Limb (tissue), 2 donors: ENCODE data around the gene ERVFRD-1.
A peak's percentile ranks its signal among the peaks of the same experiment; 100 is the strongest.

Source experiments
- DNase-seq, 2 donors: peaks; one replicate each; pipeline ENCODE4 v3.0.0-alpha.2; 2016; ENCODE audit errors: extremely low spot score in 2 of 2

Gene ERVFRD-1

GRCh38 chr6:11110921-11111768 lies at the start of gene ERVFRD-1:
ERVFRD-1 (minus strand) TSS chr6:11111725; CDS start chr6:11105310, 6,415 bp downstream.
- no peak for DNase-seq

GRCh38 chr6:11160199-11160598 lies 48.7 kb upstream of the ERVFRD-1 start:
- DNase-seq, result no peak

- no peak for DNase-seq
Observed at GRCh38 chr6:11155589-11155988, 44.1 kb upstream of the ERVFRD-1 start.

- DNase-seq, result no peak
Observed at GRCh38 chr6:11153447-11153846, 41.9 kb upstream of the ERVFRD-1 start.

GRCh38 chr6:11152581-11152980 lies 41.1 kb upstream of the ERVFRD-1 start:
- DNase-seq, result no peak

- no peak for DNase-seq
Observed at GRCh38 chr6:11151488-11151887, 40.0 kb upstream of the ERVFRD-1 start.

GRCh38 chr6:11149551-11149950 lies 38.0 kb upstream of the ERVFRD-1 start:
- DNase-seq, result no peak

- no peak for DNase-seq
Observed at GRCh38 chr6:11146117-11146826, 34.7 kb upstream of the ERVFRD-1 start.

- DNase-seq, result peak; percentile 48 to 78
Observed at GRCh38 chr6:11144393-11144851, 32.9 kb upstream of the ERVFRD-1 start.

- no peak for DNase-seq
Observed at GRCh38 chr6:11143394-11144371, 32.2 kb upstream of the ERVFRD-1 start.

- no peak for DNase-seq
Observed at GRCh38 chr6:11142296-11143027, 30.9 kb upstream of the ERVFRD-1 start.

GRCh38 chr6:11141295-11141694 lies 29.8 kb upstream of the ERVFRD-1 start:
- DNase-seq, result no peak

- no peak for DNase-seq
Observed at GRCh38 chr6:11140056-11140455, 28.5 kb upstream of the ERVFRD-1 start.

- no peak for DNase-seq
Observed at GRCh38 chr6:11139051-11139960, 27.8 kb upstream of the ERVFRD-1 start.

GRCh38 chr6:11136809-11137208 lies 25.3 kb upstream of the ERVFRD-1 start:
- no peak for DNase-seq

- DNase-seq, result no peak
Observed at GRCh38 chr6:11133281-11133680, 21.8 kb upstream of the ERVFRD-1 start.

- DNase-seq, result no peak
Observed at GRCh38 chr6:11132194-11132888, 20.8 kb upstream of the ERVFRD-1 start.

- DNase-seq, result no peak
Observed at GRCh38 chr6:11130605-11131004, 19.1 kb upstream of the ERVFRD-1 start.
